ENCODE data around the gene FHOD3. TPM values are rescaled to one million over a fixed set of nuclear protein-coding genes. Genes with fewer than 3 reads are reported as not detected.
A peak's percentile ranks its signal among the peaks of the same experiment; 100 is the strongest.

Gene FHOD3
- total and polyA plus RNA-seq, 2 of the 13 experiments (the other 11 are each of a cell fraction or from before 2014, with no cell fraction given) = 0.07 TPM; not detected in 1

- H3K27ac ChIP-seq (ENCODE audit: extremely low read length, insufficient read depth, low read length) = no peak overlapping the region
- H3K4me3 ChIP-seq (replicated peaks in 1 of 3; ENCODE audit: insufficient read depth in 1 of 3, low read depth in 2 of 3, low read length in 3 of 3) = no peak overlapping the region
- H2AFZ ChIP-seq (ENCODE audit: low read length) = no peak overlapping the region
- 30% methylated on average over 4 of the region's 7 CpGs for WGBS (ENCODE audit: low lambda C conversion rate)
- ChIA-PET POLR2A (no interaction called here), CTCF (ENCODE audit: low intra/inter-chr PET ratio, low total read pairs) (no interaction called here)
- FAIRE-seq (no peak), ATAC-seq (peak; percentile 63), DNase-seq (ENCODE audit: low spot score) (peak; percentile 5)
- no peak overlapping the region for H3K4me2 ChIP-seq (ENCODE audit: low read depth, low read length)
- BruUV-seq (replicated peaks) = no TSS peak
- no peak overlapping the region for H3K9ac ChIP-seq (ENCODE audit: insufficient read depth, low read depth, low read length)
- H3K79me2 ChIP-seq (ENCODE audit: insufficient read depth, low read length) = no peaks in the 10 kb centered on the region
- H3K36me3 ChIP-seq (replicated peaks in 1 of 2; ENCODE audit: control insufficient read depth in 1 of 2, insufficient read depth in 2 of 2, low read length in 2 of 2) = no peaks in the 10 kb centered on the region
- H4K20me1 ChIP-seq (ENCODE audit: insufficient read depth, low read length) = no peaks in the 10 kb centered on the region
- no peaks in the 10 kb centered on the region for H3K9me3 ChIP-seq (ENCODE audit: low read length)
- intact Hi-C loops (cut with micrococcal nuclease; ENCODE audit: unreplicated experiment) (no loop called here), in situ Hi-C loops (cut with HindIII; ENCODE audit: extremely low pct_ligation_motif_present, low pct_unique_long_range_greater_than_20kb) (loop anchor here (10.0 kb wide), 1 partner anchor 325 kb away; no protein-coding TSS in a partner anchor)
- no peaks in the 10 kb centered on the region for H3K4me1 ChIP-seq (ENCODE audit: insufficient read depth, low read length)
- TF ChIP-seq EP300 (IDR thresholded peaks at IDR 0.05; ENCODE audit: low read depth in 2 of 2, low read length in 2 of 2) (no peak), EP300 (CRISPR knock-in tag; IDR thresholded peaks at IDR 0.05; ENCODE audit: borderline replicate concordance) (no peak), ZNF207 (IDR thresholded peaks at IDR 0.05; ENCODE audit: borderline replicate concordance) (no peak), SRSF4 (IDR thresholded peaks at IDR 0.05; ENCODE audit: low read depth, low read length, poor library complexity, severe bottlenecking) (no peak), ZNF709 (CRISPR knock-in tag; IDR thresholded peaks at IDR 0.05) (no peak), ZFP82 (CRISPR knock-in tag; IDR thresholded peaks at IDR 0.05; ENCODE audit: borderline replicate concordance) (no peak), ZNF703 (CRISPR knock-in tag; IDR thresholded peaks at IDR 0.05; ENCODE audit: borderline replicate concordance) (no peak), ZNF749 (CRISPR knock-in tag; IDR thresholded peaks at IDR 0.05; ENCODE audit: borderline replicate concordance) (no peak), POLR2A (IDR thresholded peaks at IDR 0.05; ENCODE audit: insufficient read depth in 1 of 2, low read depth in 2 of 2, low read length in 2 of 2) (no peak), ZNF75D (CRISPR knock-in tag; IDR thresholded peaks at IDR 0.05; ENCODE audit: borderline replicate concordance) (no peak), CCAR2 (optimal IDR thresholded peaks at IDR 0.05; ENCODE audit: low read depth, low read length) (no peak), YEATS4 (CRISPR knock-in tag; IDR thresholded peaks at IDR 0.05; ENCODE audit: borderline replicate concordance) (no peak), ZNF780A (CRISPR knock-in tag; IDR thresholded peaks at IDR 0.05) (no peak), RFX3 (CRISPR knock-in tag; IDR thresholded peaks at IDR 0.05) (no peak), ADNP (CRISPR knock-in tag; IDR thresholded peaks at IDR 0.05) (no peak), ZMYM4 (CRISPR knock-in tag; IDR thresholded peaks at IDR 0.05) (no peak), KDM5A (IDR thresholded peaks at IDR 0.05; ENCODE audit: borderline replicate concordance, low read length) (no peak)
- TF ChIP-seq, protein P1, sequence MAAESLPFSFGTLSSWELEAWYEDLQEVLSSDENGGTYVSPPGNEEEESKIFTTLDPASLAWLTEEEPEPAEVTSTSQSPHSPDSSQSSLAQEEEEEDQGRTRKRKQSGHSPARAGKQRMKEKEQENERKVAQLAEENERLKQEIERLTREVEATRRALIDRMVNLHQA (CRISPR knock-in tag; IDR thresholded peaks at IDR 0.05) = no peak
- TF ChIP-seq, protein P2, sequence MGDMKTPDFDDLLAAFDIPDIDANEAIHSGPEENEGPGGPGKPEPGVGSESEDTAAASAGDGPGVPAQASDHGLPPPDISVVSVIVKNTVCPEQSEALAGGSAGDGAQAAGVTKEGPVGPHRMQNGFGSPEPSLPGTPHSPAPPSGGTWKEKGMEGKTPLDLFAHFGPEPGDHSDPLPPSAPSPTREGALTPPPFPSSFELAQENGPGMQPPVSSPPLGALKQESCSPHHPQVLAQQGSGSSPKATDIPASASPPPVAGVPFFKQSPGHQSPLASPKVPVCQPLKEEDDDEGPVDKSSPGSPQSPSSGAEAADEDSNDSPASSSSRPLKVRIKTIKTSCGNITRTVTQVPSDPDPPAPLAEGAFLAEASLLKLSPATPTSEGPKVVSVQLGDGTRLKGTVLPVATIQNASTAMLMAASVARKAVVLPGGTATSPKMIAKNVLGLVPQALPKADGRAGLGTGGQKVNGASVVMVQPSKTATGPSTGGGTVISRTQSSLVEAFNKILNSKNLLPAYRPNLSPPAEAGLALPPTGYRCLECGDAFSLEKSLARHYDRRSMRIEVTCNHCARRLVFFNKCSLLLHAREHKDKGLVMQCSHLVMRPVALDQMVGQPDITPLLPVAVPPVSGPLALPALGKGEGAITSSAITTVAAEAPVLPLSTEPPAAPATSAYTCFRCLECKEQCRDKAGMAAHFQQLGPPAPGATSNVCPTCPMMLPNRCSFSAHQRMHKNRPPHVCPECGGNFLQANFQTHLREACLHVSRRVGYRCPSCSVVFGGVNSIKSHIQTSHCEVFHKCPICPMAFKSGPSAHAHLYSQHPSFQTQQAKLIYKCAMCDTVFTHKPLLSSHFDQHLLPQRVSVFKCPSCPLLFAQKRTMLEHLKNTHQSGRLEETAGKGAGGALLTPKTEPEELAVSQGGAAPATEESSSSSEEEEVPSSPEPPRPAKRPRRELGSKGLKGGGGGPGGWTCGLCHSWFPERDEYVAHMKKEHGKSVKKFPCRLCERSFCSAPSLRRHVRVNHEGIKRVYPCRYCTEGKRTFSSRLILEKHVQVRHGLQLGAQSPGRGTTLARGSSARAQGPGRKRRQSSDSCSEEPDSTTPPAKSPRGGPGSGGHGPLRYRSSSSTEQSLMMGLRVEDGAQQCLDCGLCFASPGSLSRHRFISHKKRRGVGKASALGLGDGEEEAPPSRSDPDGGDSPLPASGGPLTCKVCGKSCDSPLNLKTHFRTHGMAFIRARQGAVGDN (CRISPR knock-in tag; IDR thresholded peaks at IDR 0.05) = no peak
- H3K27me3 ChIP-seq (ENCODE audit: control insufficient read depth in 1 of 2, insufficient read depth in 2 of 2, low read length in 2 of 2) = peaks cover 0 to 3% of the 10 kb centered on the region in 2 experiments; a peak in 3 of 5 replicates
Measured at GRCh38 chr18:36419900-36420531, 122.5 kb downstream of the FHOD3 start.

Data from HepG2 (cell line).